Muscle of back (tissue), 11 donors: ENCODE measurements around the gene ZNF414. TPM values are rescaled to one million over a fixed set of nuclear protein-coding genes. Genes with fewer than 3 reads are reported as not detected.
A peak's percentile ranks its signal among the peaks of the same experiment; 100 is the strongest.
"Not testable (repeated sequence)": the region's sequence is repeated elsewhere in the genome, so short reads cannot be mapped to it uniquely, and the experiment has no call there.

Experiments
- DNase-seq, 3 donors: peaks; one replicate each; pipeline versions ENCODE4 v3.0.0 to v3.0.0-alpha.2; 2013
- polyA plus RNA-seq, 10 donors: library from polyadenylated mRNA; unstranded; fragments of 120-200 nt; gene quantifications; one replicate each; pipeline ENCODE4 v1.2.1, GENCODE V29; 2013; ENCODE audit not compliant: insufficient read length in 10 of 10

ZNF414 gene
- polyA plus RNA-seq, 10 donors, result 10.9 to 18.1 (median 12.9) TPM

DNA sequence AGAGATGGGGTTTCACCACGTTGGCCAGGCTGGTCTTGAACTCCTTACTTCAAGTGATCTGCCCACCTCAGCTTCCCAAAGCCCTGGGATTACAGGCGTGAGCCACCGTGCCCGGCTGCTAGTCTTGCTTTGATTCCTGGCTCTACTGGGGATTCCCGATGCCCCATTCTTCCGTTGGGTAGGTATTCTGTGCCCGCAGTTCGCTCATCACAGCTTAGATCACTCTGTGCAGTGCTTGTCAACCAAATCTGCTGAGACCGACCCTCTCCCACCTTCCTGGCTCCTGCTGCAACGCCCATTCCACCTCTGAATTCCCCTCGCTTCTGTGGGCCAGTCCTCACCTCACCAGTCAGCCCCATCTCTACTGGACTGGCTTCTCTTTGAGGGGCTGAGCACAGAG is 4.6 kb upstream of the ZNF414 start:
- no peak for DNase-seq

DNA sequence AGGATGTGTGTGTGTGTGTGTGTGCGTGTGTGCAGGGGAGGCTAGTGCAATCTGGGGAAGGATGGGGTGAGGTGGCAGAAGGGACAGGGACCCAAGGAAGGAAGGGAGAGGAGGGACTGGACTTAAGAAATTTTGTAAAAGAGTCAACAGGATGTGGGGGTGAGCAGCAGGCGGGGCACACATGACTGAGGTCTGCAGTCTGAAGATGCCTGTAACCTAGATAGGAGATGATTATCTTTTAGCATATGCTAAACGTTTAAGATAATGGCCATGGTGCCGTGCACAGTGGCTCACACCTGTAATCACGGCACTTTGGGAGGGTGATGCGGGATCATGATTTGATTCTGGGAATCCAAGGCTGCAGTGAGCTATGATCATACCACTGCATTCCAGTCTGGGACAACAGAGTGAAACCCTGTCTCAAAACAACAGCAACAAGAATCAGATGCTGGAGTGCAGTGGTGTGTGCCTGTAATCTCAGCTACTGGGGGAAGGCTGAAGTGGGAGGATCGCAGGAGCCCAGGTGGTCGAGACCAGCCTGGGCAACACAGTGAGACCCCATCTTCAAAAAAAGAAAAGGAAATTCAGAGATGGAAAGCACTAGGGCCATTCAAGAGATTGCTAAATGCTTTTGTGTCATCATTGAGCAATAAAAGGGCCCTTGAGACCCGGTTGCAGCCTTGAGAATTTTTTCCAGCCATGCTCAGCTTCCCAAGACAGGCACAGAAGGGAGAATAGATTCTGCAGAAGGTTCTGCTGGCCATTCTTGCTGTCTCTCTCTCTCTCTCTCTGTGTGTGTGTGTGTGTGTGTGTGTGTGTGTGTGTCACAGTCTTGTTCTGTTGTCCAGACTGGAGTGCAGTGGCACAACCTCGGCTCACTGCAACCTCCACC is 3.8 kb upstream of the ZNF414 start:
- DNase-seq, result no peak

- DNase-seq, result no peak
Observed at GRCh38 chr19:8515317-8515716, 1.4 kb upstream of the ZNF414 start.

- not testable (repeated sequence) for DNase-seq
Observed at GRCh38 chr19:8514505-8515009, 590 bp upstream of the ZNF414 start.

- no peak for DNase-seq
Observed at GRCh38 chr19:8513036-8513686, 806 bp downstream of the ZNF414 start.

DNA sequence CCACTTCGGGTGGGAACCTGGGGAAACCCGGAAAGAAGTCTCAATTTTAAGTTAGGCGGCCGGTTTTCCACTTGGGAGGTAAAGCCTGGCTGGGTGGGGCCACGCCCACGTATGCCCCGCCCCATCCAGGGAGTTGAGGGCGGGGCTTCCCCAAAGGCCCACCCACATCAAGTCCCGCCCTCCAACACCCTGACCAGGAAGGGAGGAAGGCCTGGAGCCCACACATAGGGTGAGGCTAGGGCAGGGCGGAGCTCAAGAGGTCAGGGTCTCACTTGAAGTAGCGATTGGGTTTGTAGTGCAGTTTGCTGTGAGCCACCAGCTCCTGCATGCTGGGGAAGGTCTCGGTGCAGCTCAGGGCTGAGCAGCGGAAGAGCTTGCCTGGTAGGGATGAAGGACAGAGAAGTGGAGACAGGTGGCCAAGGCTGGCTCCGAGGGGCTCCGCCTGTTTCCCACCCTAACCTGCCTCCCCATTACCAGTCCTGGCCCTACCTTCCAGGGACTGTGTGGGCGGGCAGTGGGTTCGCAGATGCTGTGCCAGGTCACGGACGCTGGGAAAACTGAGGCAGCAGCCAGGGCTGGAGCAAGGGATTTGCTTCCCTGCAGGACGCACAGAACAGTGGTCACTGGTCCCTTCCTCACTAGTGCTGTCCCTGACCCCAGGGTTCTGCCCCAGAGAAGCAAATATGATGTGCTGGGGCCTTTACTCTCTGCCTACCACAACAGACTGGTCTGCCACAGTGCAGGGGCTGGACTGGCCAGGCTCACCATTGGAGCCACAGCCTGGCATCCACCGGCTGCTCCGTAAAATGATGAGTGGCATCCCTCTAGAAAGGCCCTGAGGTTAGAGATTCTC is 1.6 kb downstream of the ZNF414 start:
- no peak for DNase-seq

GRCh38 chr19:8511573-8512101 is 2.3 kb downstream of the ZNF414 start:
- no peak for DNase-seq

DNA sequence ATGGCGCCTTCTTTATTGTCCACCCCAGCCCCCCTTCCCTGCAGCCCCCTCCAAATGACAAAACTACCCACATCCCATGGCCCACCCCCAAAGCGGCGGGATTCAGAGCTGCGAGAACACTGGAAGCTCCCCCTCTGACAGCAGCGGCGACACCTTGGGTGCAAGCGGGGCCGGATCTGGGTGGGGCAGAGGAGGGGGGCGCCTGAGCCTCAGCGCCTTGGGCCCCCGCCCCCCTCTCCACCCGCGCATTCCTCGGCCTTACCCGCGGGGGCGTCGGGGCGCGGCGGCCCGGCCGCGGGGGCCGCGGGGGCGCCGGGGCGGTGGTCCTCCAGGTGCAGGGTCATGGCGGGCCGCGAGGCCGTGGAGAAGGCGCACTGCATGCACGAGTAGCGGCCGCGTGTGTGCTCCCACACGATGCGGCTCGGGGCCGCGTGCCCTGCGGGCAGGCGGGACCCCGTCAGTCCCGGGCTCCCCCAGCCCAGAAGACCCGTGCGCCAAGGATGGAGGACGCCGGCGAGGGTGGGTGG is 3.3 kb downstream of the ZNF414 start:
- DNase-seq, result no peak

DNA sequence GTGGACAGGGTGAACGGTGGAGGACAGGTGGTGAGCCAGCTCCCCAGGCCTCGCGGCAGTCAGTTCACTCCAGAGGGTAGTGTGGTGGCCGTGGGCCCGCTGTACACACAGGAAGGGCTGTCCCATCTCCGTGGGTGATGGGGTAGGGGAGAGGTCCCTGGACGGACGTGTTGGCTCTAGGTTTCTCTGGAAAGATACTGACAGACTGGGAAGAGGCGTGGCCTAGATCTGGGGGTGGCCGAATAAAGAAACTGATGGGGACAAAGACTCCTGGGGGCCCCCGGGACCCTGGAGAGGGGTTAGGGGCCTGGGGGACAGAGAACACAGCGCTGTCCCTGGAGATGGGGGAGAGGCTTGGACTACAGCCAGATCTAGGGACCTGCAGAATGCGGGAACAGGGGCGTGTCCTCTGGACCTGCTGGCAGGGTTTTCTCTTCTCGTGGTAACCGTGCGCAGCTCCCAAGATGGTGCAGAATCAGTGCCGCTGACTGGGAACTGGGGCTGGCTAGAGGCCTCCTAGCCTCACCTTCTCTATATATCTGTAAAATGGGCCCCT is 7.5 kb downstream of the ZNF414 start:
- no peak for DNase-seq

DNA sequence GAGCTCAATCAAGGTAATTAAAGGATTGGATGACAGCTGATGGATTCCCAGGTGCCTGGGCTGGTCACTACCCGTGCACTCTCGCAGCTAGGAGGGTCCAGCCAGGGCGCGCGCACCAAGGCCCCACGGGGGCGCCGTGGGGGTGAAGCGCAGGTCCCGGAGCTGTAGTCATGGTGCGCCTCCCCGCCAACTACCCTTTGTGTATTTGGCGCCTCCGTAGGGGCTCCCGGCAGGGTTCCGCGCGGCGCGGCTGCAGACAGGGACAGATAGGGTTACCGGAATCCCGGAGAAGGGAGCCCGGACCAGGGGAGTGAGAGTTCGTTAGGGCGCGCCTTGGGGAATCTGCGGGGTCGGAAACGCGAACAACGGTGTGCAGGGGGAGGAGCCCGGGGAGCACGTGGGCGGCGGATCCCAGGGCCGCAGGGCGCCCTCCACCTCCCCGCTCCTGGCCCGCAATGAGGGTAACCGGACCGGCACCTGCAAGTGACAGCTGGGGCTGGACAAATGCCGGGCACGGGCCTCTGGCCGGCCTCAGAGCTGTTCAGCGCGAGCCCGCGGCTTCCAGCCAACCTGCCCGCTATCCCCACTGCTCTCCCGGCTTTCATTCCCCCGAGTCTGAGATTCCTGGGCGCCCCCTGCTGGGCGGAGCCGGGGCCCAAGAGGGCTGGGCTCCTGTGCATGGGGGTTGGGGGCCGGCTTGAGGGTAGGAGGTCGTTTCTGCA is 8.1 kb downstream of the ZNF414 start:
- peak; percentile 56 to 85 (median 70) for DNase-seq

DNA sequence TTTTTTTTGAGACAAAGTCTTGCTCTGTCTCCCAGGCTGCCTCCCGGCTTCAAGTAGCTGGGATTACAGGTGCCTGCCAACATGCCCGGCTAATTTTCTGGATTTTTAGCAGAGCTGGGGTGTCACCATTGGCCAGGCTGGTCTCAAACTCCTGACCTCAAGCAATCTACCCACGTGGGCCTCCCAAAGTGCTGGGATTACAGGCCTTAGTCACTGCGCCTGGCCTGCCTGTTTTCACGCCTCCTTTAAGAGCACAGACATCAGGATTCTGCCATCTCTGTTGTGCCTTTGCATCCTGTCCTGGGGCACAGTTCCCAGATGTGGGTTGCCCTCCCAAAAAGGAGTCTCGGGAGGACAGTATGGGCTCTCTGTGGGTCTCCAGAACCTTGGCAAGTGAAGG is 9.0 kb downstream of the ZNF414 start:
- DNase-seq, result no peak

- no peak for DNase-seq
Observed at GRCh38 chr19:8504171-8504570, 9.8 kb downstream of the ZNF414 start.

GRCh38 chr19:8503510-8503909 is 10.5 kb downstream of the ZNF414 start:
- no peak for DNase-seq

DNA sequence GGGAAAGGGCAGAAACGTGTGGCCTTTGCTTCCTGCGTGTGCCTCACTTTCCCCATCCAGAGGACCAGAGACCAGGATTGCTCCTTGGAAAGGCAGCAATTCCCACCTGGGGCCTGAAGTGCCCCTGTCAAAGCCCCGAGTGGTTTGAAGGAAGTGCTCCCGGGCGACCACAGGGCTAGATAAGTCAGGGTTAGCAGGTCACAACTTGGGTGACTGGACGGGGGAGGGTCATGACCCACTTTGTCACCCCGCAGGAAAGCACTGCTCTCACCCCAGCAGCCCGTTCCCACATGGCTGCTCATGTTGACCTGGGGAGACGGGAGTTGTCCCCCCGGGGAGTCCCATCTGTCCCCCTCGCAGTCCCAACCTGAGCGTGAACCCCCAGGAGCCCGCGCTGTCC is 12.0 kb downstream of the ZNF414 start:
- no peak for DNase-seq

DNA sequence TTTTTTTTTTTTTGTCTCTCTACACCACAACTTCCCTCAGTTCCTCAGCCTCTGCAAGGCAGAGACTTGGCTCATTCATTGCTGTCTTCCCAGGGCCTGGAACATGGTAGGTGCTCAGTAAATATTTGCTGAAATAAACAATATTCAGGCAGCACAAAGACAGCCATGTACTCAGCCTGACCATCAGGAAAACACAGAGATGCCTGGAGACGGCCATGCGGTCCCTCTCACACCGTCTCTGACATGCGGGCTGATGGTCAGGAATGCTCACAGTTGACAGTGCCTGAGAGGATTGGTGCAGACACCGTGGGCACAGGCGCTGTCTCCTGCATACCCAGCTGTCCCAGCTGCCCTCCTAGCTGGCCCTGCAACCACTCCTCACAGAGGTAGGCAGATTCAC is 12.5 kb downstream of the ZNF414 start:
- no peak for DNase-seq

DNA sequence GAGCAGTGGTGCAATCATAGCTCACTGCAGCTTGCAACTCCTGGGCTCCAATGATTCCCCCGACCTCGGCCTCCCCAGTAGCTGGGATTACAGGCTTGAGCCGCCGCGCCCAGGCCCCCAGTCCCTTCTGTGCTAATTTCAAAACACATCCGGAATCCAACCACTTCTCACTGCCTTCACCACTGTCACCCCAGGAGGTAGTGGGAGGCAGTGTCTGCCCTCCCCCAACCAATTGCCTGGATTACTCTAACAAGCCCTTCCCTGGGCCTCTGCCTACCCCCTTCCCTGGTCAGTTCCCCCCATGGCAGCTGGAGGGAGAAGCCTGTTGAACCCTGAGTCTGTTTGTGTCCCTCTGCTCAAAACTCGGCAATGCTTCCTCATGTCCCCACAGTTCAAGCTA is 13.8 kb downstream of the ZNF414 start:
- no peak for DNase-seq

GRCh38 chr19:8499048-8499833 is 14.7 kb downstream of the ZNF414 start:
- DNase-seq, result no peak

DNA sequence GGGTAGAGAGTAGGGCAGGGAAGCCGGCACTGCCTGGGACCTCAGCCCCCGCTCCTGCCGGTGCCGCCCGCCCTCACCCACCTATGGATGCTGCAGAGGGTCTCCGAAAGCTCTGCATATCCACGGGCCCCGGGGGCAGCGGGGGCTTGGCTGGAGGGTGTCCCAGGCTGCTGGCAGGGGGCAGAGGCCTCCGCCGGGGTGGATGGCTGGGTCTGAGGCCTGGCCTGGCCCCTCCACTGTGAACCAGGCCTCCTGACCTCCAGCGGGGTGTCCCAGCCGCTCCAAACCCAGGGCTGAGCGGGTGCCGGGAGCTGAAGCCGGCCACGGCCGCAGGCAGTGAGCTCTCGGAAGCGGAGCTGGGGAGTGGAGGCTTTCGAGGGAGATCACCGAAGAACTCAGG is 15.7 kb downstream of the ZNF414 start:
- no peak for DNase-seq

- no peak for DNase-seq
Observed at GRCh38 chr19:8494158-8494557, 19.8 kb downstream of the ZNF414 start.

DNA sequence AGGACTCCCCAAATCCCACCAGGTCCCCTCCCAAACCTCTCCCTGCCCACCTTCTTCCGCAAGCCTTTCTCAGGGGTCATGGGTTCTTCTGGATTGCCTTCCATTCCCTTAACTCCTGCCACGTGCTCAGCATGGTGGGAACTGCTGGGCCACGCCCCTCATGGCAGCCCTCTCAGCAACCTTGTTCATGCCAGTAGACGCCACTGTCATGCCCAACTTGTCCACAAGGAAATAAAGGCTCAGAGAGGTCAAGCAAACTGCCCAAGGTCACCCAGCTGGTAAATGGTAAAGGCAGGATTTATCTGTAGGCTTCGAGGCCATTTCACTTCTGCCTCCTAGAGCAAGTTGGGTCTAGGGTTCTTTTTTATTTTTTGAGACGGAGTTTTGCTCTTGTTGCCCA is 22.4 kb downstream of the ZNF414 start:
- DNase-seq, result no peak
